DMS 273 treated with DMSO at 0.1 percent for 48 hours (cell line): ENCODE data around the gene BLOC1S6.

Experiments
- DNase-seq: peaks from one replicate; lab custom pipeline; 2025; lab: John Stamatoyannopoulos, UW

The BLOC1S6 gene

GRCh38 chr15:45587095-45587862 is at the start of gene BLOC1S6:
Gene BLOC1S6 (plus strand): TSS chr15:45587379. CDS start chr15:45587444, 65 bp downstream.
- peak; percentile 54 for DNase-seq

- DNase-seq: no peak
Observed at GRCh38 chr15:45539680-45540079, 47.5 kb upstream of the BLOC1S6 start.

- no peak for DNase-seq
Observed at GRCh38 chr15:45540531-45540930, 46.6 kb upstream of the BLOC1S6 start.

GRCh38 chr15:45543051-45543450 is 44.1 kb upstream of the BLOC1S6 start:
- DNase-seq: no peak

- DNase-seq: no peak
Observed at GRCh38 chr15:45544266-45545023, 42.7 kb upstream of the BLOC1S6 start.

GRCh38 chr15:45546789-45547188 is 40.4 kb upstream of the BLOC1S6 start:
- no peak for DNase-seq

GRCh38 chr15:45548753-45549520 is 38.2 kb upstream of the BLOC1S6 start:
- no peak for DNase-seq

- DNase-seq: no peak
Observed at GRCh38 chr15:45549541-45550220, 37.5 kb upstream of the BLOC1S6 start.

GRCh38 chr15:45550436-45550835 is 36.7 kb upstream of the BLOC1S6 start:
- DNase-seq: no peak

GRCh38 chr15:45551676-45552075 is 35.5 kb upstream of the BLOC1S6 start:
- no peak for DNase-seq

- DNase-seq: no peak
Observed at GRCh38 chr15:45555934-45556608, 31.1 kb upstream of the BLOC1S6 start.

GRCh38 chr15:45572617-45573016 is 14.6 kb upstream of the BLOC1S6 start:
- DNase-seq: no peak

GRCh38 chr15:45573961-45574629 is 13.1 kb upstream of the BLOC1S6 start:
- DNase-seq: no peak

GRCh38 chr15:45581919-45582318 is 5.3 kb upstream of the BLOC1S6 start:
- no peak for DNase-seq

- DNase-seq: no peak
Observed at GRCh38 chr15:45583731-45584639, 3.2 kb upstream of the BLOC1S6 start.

- DNase-seq: no peak
Observed at GRCh38 chr15:45585069-45585791, 1.9 kb upstream of the BLOC1S6 start.

- DNase-seq: no peak
Observed at GRCh38 chr15:45586125-45586524, 1.1 kb upstream of the BLOC1S6 start.

- no peak for DNase-seq
Observed at GRCh38 chr15:45586601-45587094, 531 bp upstream of the BLOC1S6 start.

GRCh38 chr15:45587863-45588170 is 638 bp downstream of the BLOC1S6 start:
- no peak for DNase-seq
